GM13976 (cell line): ENCODE measurements around the gene AAGAB.

Experiments used
- DNase-seq: peaks from one replicate; pipeline ENCODE4 v3.0.0; 2012; ENCODE audit warnings: low spot score
- CTCF ChIP-seq: IDR thresholded peaks from 2 replicates; pipeline ENCODE4 v1.5.1; 2012; ENCODE audit warnings: borderline replicate concordance, mild to moderate bottlenecking; ENCODE audit not compliant: insufficient read depth; ENCODE audit errors: extremely low read depth, missing control alignments, control extremely low read depth
- in situ Hi-C: fragments of 300-500 bp; cut with MboI; formaldehyde crosslinking; loops from one replicate; pipeline ENCODE4 v1.12.0; 2022; ENCODE audit warnings: low sequenced_read_pairs, mixed read lengths, inconsistent platforms; ENCODE audit not compliant: unreplicated experiment

The AAGAB gene

GRCh38 chr15:67185621-67186225 is 68.7 kb downstream of the AAGAB start:
- DNase-seq: no peak
- in situ Hi-C loops: no loop called here
- no peak for TF ChIP-seq CTCF

GRCh38 chr15:67185051-67185450 is 69.4 kb downstream of the AAGAB start:
- in situ Hi-C loops: no loop called here
- TF ChIP-seq CTCF: no peak
- DNase-seq: peak; percentile 18

- DNase-seq: no peak
- in situ Hi-C loops: no loop called here
- TF ChIP-seq CTCF: no peak
These were observed 70.1 kb downstream of the AAGAB start for GRCh38 chr15:67184208-67184925.

- DNase-seq: no peak
- no peak for TF ChIP-seq CTCF
- in situ Hi-C loops: no loop called here
These were observed 70.9 kb downstream of the AAGAB start for GRCh38 chr15:67183443-67184169.

GRCh38 chr15:67181221-67181639 is 73.2 kb downstream of the AAGAB start:
- no peak for TF ChIP-seq CTCF
- in situ Hi-C loops: no loop called here
- no peak for DNase-seq

GRCh38 chr15:67180514-67181191 is 73.8 kb downstream of the AAGAB start:
- in situ Hi-C loops: no loop called here
- no peak for DNase-seq
- no peak for TF ChIP-seq CTCF
